Mesenchymal stem cell (in vitro differentiated cells and primary cell): ENCODE data around the gene RPTOR.

Experiments used
- DNase-seq: peaks from one replicate; pipeline ENCODE4 v3.0.0-alpha.2; 2013
- H2AFZ ChIP-seq: one replicate; pipeline ENCODE4 v1.6.1; 2013; ENCODE audit warnings: low read depth, mild to moderate bottlenecking, control low read depth, inconsistent platforms, low read length, moderate library complexity
- H2AK5ac ChIP-seq: 2 replicates; pipeline ENCODE4 v1.6.1; 2013; ENCODE audit warnings: low read length, moderate library complexity, mild to moderate bottlenecking, inconsistent platforms; ENCODE audit not compliant: severe bottlenecking
- H2BK120ac ChIP-seq: one replicate; pipeline ENCODE4 v1.6.1; 2013; ENCODE audit warnings: low read depth, mild to moderate bottlenecking, inconsistent platforms, low read length, moderate library complexity
- H2BK12ac ChIP-seq, 2 experiments: one replicate each; pipeline ENCODE4 v1.6.1; 2013; ENCODE audit warnings: inconsistent platforms in 2 of 2, low read length in 2 of 2, mild to moderate bottlenecking in 2 of 2, moderate library complexity in 2 of 2, control low read depth in 1 of 2
- H2BK15ac ChIP-seq: one replicate; pipeline ENCODE4 v1.6.1; 2013; ENCODE audit warnings: mild to moderate bottlenecking, low read depth, inconsistent platforms; ENCODE audit not compliant: poor library complexity, severe bottlenecking
- H2BK5ac ChIP-seq: 2 replicates; pipeline ENCODE4 v1.6.1; 2013; ENCODE audit warnings: low read depth, mild to moderate bottlenecking, low read length, control low read depth, inconsistent platforms; ENCODE audit not compliant: poor library complexity, severe bottlenecking
- H3K14ac ChIP-seq, 2 experiments: one replicate each; pipeline ENCODE4 v1.6.1; 2013; ENCODE audit warnings: inconsistent platforms in 2 of 2, low read length in 2 of 2, control low read depth in 1 of 2, mild to moderate bottlenecking in 1 of 2, moderate library complexity in 1 of 2
- H3K18ac ChIP-seq, 2 experiments: one replicate each; pipeline ENCODE4 v1.6.1; 2013; ENCODE audit warnings: inconsistent platforms in 2 of 2, low read length in 2 of 2, control low read depth in 1 of 2, low read depth in 1 of 2, mild to moderate bottlenecking in 1 of 2
- H3K23ac ChIP-seq, 2 experiments: one replicate each; pipeline ENCODE4 v1.6.1; 2013; ENCODE audit warnings: inconsistent platforms in 2 of 2, low read length in 2 of 2, mild to moderate bottlenecking in 2 of 2, moderate library complexity in 2 of 2, control low read depth in 1 of 2
- H3K27ac ChIP-seq: 2 replicates; pipeline ENCODE4 v1.5.1; 2013; ENCODE audit warnings: mild to moderate bottlenecking, moderate library complexity, low read length, control low read depth, inconsistent platforms; ENCODE audit not compliant: poor library complexity, severe bottlenecking
- H3K27me3 ChIP-seq, 2 experiments: 2 replicates each; pipeline versions ENCODE4 v1.6.1 to v1.7.0; 2013; ENCODE audit warnings: low read length in 2 of 2, mild to moderate bottlenecking in 2 of 2, moderate library complexity in 2 of 2, control low read depth in 1 of 2, inconsistent platforms in 1 of 2; ENCODE audit not compliant: control insufficient read depth in 1 of 2, insufficient read depth in 1 of 2
- H3K36me3 ChIP-seq, 2 experiments: 2 replicates each; pipeline versions ENCODE4 v1.6.1 to v1.7.0; 2013; ENCODE audit warnings: low read length in 2 of 2, control low read depth in 1 of 2, inconsistent platforms in 1 of 2, low read depth in 1 of 2, mild to moderate bottlenecking in 1 of 2; ENCODE audit not compliant: insufficient read depth in 2 of 2, control insufficient read depth in 1 of 2
- H3K4ac ChIP-seq, 2 experiments: one replicate each; pipeline ENCODE4 v1.6.1; 2013; ENCODE audit warnings: inconsistent platforms in 2 of 2, low read length in 2 of 2, mild to moderate bottlenecking in 2 of 2, moderate library complexity in 2 of 2, control low read depth in 1 of 2, low read depth in 1 of 2
- H3K4me1 ChIP-seq: 2 replicates; pipeline ENCODE4 v1.6.1; 2013; ENCODE audit warnings: low read depth, low read length, control low read depth; ENCODE audit not compliant: control insufficient read depth, insufficient read depth
- H3K4me2 ChIP-seq: 2 replicates; pipeline ENCODE4 v1.6.1; 2013; ENCODE audit warnings: low read length, mild to moderate bottlenecking, inconsistent platforms; ENCODE audit not compliant: poor library complexity, severe bottlenecking
- H3K4me3 ChIP-seq, 2 experiments: 2 replicates each; pipeline versions ENCODE4 v1.5.1 to v1.7.0; 2013; ENCODE audit warnings: low read length in 2 of 2, mild to moderate bottlenecking in 2 of 2, control low read depth in 1 of 2, low read depth in 1 of 2; ENCODE audit not compliant: insufficient read depth in 1 of 2
- H3K79me1 ChIP-seq: replicated peaks from 2 replicates; pipeline ENCODE4 v1.6.1; 2013; ENCODE audit warnings: mild to moderate bottlenecking, control low read depth, low read length, inconsistent platforms; ENCODE audit not compliant: poor library complexity, severe bottlenecking
- H3K9ac ChIP-seq: 2 replicates; pipeline ENCODE4 v1.7.0; 2013; ENCODE audit warnings: mild to moderate bottlenecking, low read length, moderate library complexity
- H3K9me3 ChIP-seq: 2 replicates; pipeline ENCODE4 v1.7.0; 2013; ENCODE audit warnings: mild to moderate bottlenecking, low read length; ENCODE audit not compliant: control insufficient read depth
- H4K8ac ChIP-seq: one replicate; pipeline ENCODE4 v1.6.1; 2013; ENCODE audit warnings: inconsistent platforms, mild to moderate bottlenecking, low read length, moderate library complexity
- H4K91ac ChIP-seq: one replicate; pipeline ENCODE4 v1.6.1; 2013; ENCODE audit warnings: mild to moderate bottlenecking, low read length, inconsistent platforms
- WGBS: methylation state at CpG from one replicate; pipeline ENCODE4 v1.1.7; 2013; ENCODE audit warnings: mixed read lengths; 5-methylcytosine and 5-hydroxymethylcytosine counted together

The RPTOR gene

GRCh38 chr17:80561541-80562114 is 17.0 kb downstream of the RPTOR start:
- Histone ChIP-seq H3K9me3 (no peaks in the 10 kb centered on the region), H3K4ac (no peak overlapping the region), H3K14ac (no peak overlapping the region), H3K4me2 (no peak overlapping the region), H2AK5ac (no peak overlapping the region), H3K27ac (no peak overlapping the region), H3K4me3 (no peak overlapping the region), H2AFZ (no peak overlapping the region), H2BK5ac (no peak overlapping the region), H4K8ac (no peak overlapping the region), H3K9ac (no peak overlapping the region), H3K18ac (no peak overlapping the region), H3K36me3 (peaks cover 3% of the 10 kb centered on the region in 2 experiments), H2BK15ac (no peak overlapping the region), H3K23ac (no peak overlapping the region), H3K4me1 (peaks cover 34% of the 10 kb centered on the region), H2BK12ac (no peak overlapping the region), H2BK120ac (no peak overlapping the region), H4K91ac (no peak overlapping the region), H3K79me1 (peaks cover 17% of the 10 kb centered on the region), H3K27me3 (no peaks in the 10 kb centered on the region)
- WGBS = 97% methylated on average over 4 of the region's 4 CpGs
- DNase-seq = no peak

- H3K79me1 ChIP-seq = peaks cover 14% of the 10 kb centered on the region
- 85% methylated on average over 2 of the region's 5 CpGs for WGBS
- H2AFZ ChIP-seq = no peak overlapping the region
Observed at GRCh38 chr17:80564545-80564944, 19.9 kb downstream of the RPTOR start.

GRCh38 chr17:80565343-80566053 is 20.9 kb downstream of the RPTOR start:
- Histone ChIP-seq H3K4me3 (no peak overlapping the region), H3K4me1 (peaks cover 19% of the 10 kb centered on the region), H4K8ac (no peak overlapping the region), H3K27me3 (no peaks in the 10 kb centered on the region), H3K79me1 (peaks cover 16% of the 10 kb centered on the region), H3K23ac (no peak overlapping the region), H3K27ac (no peak overlapping the region), H3K36me3 (peaks cover 0 to 3% of the 10 kb centered on the region in 2 experiments), H2BK5ac (no peak overlapping the region), H2AK5ac (no peak overlapping the region), H3K14ac (peak overlapping the region in 1 of 2 experiments; percentile 45), H3K4me2 (no peak overlapping the region), H2BK120ac (no peak overlapping the region), H4K91ac (no peak overlapping the region), H2BK15ac (no peak overlapping the region), H3K9ac (no peak overlapping the region), H2AFZ (no peak overlapping the region), H3K9me3 (no peaks in the 10 kb centered on the region), H3K18ac (no peak overlapping the region), H3K4ac (no peak overlapping the region), H2BK12ac (no peak overlapping the region)
- DNase-seq = no peak
- WGBS = 84% methylated on average over 10 of the region's 12 CpGs

More at GRCh38 chr17:80564545-80564944, 19.9 kb downstream of the RPTOR start:
- Histone ChIP-seq H3K4ac (no peak overlapping the region), H3K4me2 (no peak overlapping the region), H3K9me3 (no peaks in the 10 kb centered on the region), H3K23ac (no peak overlapping the region), H3K27ac (no peak overlapping the region), H4K8ac (no peak overlapping the region), H2BK12ac (no peak overlapping the region), H3K18ac (no peak overlapping the region), H2BK15ac (no peak overlapping the region), H3K9ac (no peak overlapping the region), H4K91ac (no peak overlapping the region), H3K27me3 (no peaks in the 10 kb centered on the region), H2BK120ac (no peak overlapping the region), H3K14ac (no peak overlapping the region), H3K36me3 (peaks cover under 1 to 3% of the 10 kb centered on the region in 2 experiments), H2BK5ac (no peak overlapping the region), H3K4me3 (no peak overlapping the region), H3K4me1 (peaks cover 21% of the 10 kb centered on the region), H2AK5ac (no peak overlapping the region)
- DNase-seq = no peak

- H3K4me1 ChIP-seq = peaks cover 16% of the 10 kb centered on the region
- H2BK5ac ChIP-seq = no peak overlapping the region
- peaks cover 18% of the 10 kb centered on the region for H3K79me1 ChIP-seq
- WGBS = 92% methylated on average over 3 of the region's 5 CpGs
- no peak overlapping the region for H3K4me2 ChIP-seq
- H3K36me3 ChIP-seq = peaks cover 0 to 3% of the 10 kb centered on the region in 2 experiments
- no peak overlapping the region for H3K9ac ChIP-seq
- H3K27ac ChIP-seq = no peak overlapping the region
- no peak for DNase-seq
- H3K23ac ChIP-seq = no peak overlapping the region
- H3K4me3 ChIP-seq = no peak overlapping the region
- H2BK15ac ChIP-seq = no peak overlapping the region
- no peak overlapping the region for H3K18ac ChIP-seq
- no peaks in the 10 kb centered on the region for H3K9me3 ChIP-seq
- H2AK5ac ChIP-seq = peak overlapping the region; percentile 3
- H3K27me3 ChIP-seq = no peaks in the 10 kb centered on the region
- no peak overlapping the region for H3K14ac ChIP-seq
- no peak overlapping the region for H3K4ac ChIP-seq
- H2BK120ac ChIP-seq = no peak overlapping the region
- H4K91ac ChIP-seq = no peak overlapping the region
- H4K8ac ChIP-seq = no peak overlapping the region
- H2AFZ ChIP-seq = no peak overlapping the region
- no peak overlapping the region for H2BK12ac ChIP-seq
Observed at GRCh38 chr17:80566054-80566400, 21.4 kb downstream of the RPTOR start.
